Thyroid gland (tissue), 4 donors: Measurements from ENCODE around the gene STAG1.

Experiments used
- POLR2A ChIP-seq, 2 donors: fragments of 450-650 bp; IDR thresholded peaks; one replicate each; pipeline ENCODE4 v1.6.1; 2017; ENCODE audit warnings: antibody characterized with exemption in 2 of 2, mild to moderate bottlenecking in 2 of 2, moderate library complexity in 1 of 2
- TF ChIP-seq, protein P1 (sequence below), 6 experiments: fragments of 200-600 bp in 3 of 6; fragments of 450-650 bp in 3 of 6; sonication (generic) in 3 of 6; IDR thresholded peaks; one replicate each; pipeline ENCODE4 v1.5.1; 2016 to 2019; ENCODE audit warnings: antibody characterized with exemption in 6 of 6, mild to moderate bottlenecking in 2 of 6, inconsistent platforms in 1 of 6, moderate library complexity in 1 of 6

GRCh38 chr3:136343873-136344555, 408.2 kb downstream of the STAG1 start:
- TF ChIP-seq, protein P1, sequence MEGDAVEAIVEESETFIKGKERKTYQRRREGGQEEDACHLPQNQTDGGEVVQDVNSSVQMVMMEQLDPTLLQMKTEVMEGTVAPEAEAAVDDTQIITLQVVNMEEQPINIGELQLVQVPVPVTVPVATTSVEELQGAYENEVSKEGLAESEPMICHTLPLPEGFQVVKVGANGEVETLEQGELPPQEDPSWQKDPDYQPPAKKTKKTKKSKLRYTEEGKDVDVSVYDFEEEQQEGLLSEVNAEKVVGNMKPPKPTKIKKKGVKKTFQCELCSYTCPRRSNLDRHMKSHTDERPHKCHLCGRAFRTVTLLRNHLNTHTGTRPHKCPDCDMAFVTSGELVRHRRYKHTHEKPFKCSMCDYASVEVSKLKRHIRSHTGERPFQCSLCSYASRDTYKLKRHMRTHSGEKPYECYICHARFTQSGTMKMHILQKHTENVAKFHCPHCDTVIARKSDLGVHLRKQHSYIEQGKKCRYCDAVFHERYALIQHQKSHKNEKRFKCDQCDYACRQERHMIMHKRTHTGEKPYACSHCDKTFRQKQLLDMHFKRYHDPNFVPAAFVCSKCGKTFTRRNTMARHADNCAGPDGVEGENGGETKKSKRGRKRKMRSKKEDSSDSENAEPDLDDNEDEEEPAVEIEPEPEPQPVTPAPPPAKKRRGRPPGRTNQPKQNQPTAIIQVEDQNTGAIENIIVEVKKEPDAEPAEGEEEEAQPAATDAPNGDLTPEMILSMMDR (IDR thresholded peaks at IDR 0.05) = no peak
- TF ChIP-seq POLR2A (IDR thresholded peaks at IDR 0.05) = no peak
